ENCODE measurements around the gene CPAMD8.
"Not testable (repeated sequence)": the region's sequence is repeated elsewhere in the genome, so short reads cannot be mapped to it uniquely, and the experiment has no call there.

The CPAMD8 gene

DNA sequence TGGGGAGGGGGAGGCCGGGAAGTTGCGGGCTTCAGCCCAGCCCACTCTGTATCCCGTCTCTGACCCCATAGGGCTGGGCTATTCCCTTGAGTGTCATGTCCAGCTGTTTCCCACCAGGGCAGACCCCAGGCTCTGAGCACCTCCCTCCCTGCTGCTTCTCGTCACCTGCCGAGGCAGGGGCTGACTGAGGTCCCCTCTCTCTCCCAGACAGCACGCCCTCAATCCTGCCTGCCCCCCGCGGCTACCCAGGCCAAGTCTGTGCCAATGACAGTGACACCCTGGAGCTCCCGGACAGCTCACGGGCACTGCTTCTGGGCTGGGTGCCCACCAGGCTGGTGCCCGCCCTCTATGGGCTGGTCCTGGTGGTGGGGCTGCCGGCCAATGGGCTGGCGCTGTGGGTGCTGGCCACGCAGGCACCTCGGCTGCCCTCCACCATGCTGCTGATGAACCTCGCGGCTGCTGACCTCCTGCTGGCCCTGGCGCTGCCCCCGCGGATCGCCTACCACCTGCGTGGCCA lies 137.2 kb downstream of the CPAMD8 start:
- no peak for DNase-seq

- DNase-seq = no peak
These were observed 137.8 kb downstream of the CPAMD8 start, which contains the start of gene F2RL3 for GRCh38 chr19:16888629-16889365. Gene F2RL3, plus strand, starts transcription at chr19:16888999. Its CDS starts 191 bp downstream, at chr19:16889190.

DNA sequence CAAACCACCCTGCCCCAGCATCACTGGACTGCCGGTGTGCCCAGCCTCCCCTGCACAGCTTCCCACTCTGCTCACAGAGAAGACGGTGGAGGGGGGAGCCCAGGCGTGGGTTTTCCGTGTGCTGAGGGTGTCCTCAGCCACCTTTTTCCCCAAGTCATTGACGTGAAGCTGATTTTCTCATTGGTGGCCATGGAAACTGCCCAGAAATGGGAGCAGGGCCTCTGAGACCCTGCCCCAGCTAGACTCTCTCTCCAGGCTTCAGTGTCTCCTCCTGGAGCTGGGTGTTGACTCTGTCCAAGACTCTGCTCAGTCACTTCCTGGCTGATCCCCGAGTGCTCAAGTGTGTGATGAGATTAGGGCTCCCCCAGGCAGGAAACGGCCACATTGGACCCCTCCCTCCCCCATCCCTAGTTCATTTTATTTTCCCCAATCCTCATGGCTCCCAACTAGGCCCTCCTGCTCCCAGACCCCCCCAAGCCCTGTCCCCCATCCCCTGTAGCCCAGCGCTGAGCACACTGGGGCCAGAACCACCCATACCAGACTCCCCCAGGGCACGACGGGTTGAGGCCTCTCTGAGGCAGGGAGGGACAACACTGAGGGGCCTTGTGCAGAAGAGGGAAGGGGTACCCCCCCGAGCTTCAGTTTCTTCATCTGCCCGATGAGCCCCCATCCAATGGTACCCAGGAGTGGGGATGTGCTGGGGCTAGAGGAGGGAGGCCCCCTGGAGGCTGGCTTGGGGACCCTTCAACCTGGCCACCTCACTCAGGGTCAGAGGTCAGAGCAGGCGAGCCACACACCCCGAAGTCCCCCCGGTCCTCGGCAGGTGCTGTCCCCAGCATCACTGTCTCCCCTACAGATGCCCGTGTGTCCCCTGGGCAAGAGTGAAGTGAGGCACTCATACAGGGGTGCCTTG lies 139.0 kb downstream of the CPAMD8 start:
- DNase-seq = no peak

- DNase-seq = no peak
These were observed 140.2 kb downstream of the CPAMD8 start for GRCh38 chr19:16886305-16886880.

DNA sequence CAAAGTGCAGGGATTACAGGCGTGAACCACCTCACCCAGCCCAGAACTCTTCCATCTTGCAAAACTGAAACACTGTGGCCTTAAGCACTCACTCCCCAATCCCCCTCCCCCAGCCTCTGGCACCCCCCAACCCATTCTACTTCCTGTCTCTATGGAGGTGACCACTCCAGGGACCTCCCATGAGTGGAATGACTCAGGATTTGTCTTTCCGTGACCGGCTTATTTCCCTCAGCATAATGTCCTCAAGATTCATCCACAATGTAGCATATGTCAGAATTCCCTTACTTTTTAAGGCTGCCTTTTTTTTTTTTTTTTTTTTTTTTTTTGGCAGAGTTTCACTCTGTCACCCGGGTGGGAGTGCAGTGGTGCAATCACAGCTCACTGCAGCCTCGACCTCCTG lies 141.4 kb downstream of the CPAMD8 start:
- DNase-seq = no peak

GRCh38 chr19:16883522-16883921 lies 143.1 kb downstream of the CPAMD8 start:
- no peak for DNase-seq

GRCh38 chr19:16882146-16882545 lies 144.5 kb downstream of the CPAMD8 start:
- DNase-seq = no peak

DNA sequence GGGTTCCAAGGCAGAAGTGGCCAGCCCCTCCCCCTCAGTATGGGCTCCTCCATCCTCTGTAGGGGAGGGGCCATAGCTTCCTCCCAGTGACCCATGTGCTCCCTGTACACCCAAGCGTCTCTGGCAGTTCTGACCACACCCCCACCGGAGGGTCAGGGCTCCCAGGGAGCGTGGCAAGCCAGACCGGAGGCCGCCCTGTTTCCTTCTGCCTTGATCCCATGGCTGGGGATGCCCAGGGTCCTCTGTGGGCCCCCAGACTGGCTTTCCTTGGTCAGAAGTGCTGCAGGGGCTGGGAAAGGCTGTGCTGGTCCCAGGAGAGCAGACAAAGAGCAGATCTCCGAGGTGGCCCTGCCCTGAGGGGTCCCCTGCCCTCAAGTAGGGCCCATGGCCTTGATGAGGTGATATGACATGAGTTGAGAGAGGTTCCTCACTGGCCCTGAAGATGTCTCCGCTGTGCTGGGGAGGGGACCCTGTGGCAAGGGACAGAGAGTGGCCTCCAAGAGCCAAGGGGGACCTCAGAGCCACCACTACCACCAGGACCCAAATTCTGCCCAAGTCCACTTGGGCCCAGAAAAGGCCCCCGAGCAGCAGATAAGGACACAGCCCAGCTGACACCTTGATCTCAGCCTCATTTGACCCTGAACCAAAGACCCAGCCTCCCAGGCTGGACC lies 145.6 kb downstream of the CPAMD8 start:
- DNase-seq = no peak

- DNase-seq = no peak
These were observed 148.2 kb downstream of the CPAMD8 start for GRCh38 chr19:16878181-16878965.

DNA sequence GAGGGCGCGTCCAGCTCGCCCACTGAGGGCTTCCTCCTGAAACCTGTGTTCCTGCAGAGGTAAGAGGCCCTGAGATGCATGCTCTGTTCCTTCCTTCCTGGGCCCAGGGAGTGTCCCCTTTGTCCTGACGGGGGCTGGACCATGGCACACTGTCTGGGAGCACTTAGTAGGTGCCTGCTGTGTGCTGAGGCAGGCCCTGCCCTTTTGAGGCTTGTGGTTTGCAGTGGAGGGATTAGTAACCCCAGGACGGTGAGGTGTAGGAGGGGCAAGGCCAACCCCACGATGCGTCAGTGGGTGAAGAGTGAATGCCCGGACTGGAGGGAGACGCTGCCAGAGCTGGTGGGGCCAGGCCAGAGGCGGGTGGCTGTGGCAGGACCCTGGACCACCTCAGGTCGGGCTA lies 149.0 kb downstream of the CPAMD8 start:
- no peak for DNase-seq

GRCh38 chr19:16876904-16877361 lies 149.7 kb downstream of the CPAMD8 start:
- DNase-seq = no peak

- DNase-seq = no peak
These were observed 150.7 kb downstream of the CPAMD8 start for GRCh38 chr19:16875584-16876555.

GRCh38 chr19:16874978-16875299 lies 151.7 kb downstream of the CPAMD8 start:
- not testable (repeated sequence) for DNase-seq

- no peak for DNase-seq
These were observed 152.2 kb downstream of the CPAMD8 start for GRCh38 chr19:16874250-16874977.

- no peak for DNase-seq
These were observed 153.0 kb downstream of the CPAMD8 start for GRCh38 chr19:16873594-16873993.

GRCh38 chr19:16872728-16873127 lies 153.9 kb downstream of the CPAMD8 start:
- no peak for DNase-seq

- no peak for DNase-seq
These were observed 154.7 kb downstream of the CPAMD8 start for GRCh38 chr19:16871871-16872270.

- no peak for DNase-seq
These were observed 157.2 kb downstream of the CPAMD8 start for GRCh38 chr19:16869331-16869972.

- no peak for DNase-seq
These were observed 158.0 kb downstream of the CPAMD8 start for GRCh38 chr19:16868423-16869130.
